ENCODE data around the gene SALL4. TPM values are rescaled to one million over a fixed set of nuclear protein-coding genes. Genes with fewer than 3 reads are reported as not detected.

SALL4 gene
- total and polyA plus RNA-seq, 4 donors = 0.16 to 3.6 (median 1.4) TPM

- Histone ChIP-seq H3K36me3 (ENCODE audit: control insufficient read depth in 4 of 4, insufficient read depth in 3 of 4, low read depth in 1 of 4, low read length in 3 of 4) (no peaks in the 10 kb centered on the region), H3K27me3 (ENCODE audit: control insufficient read depth in 4 of 4, insufficient read depth in 4 of 4, low read length in 3 of 4) (no peaks in the 10 kb centered on the region), H3K9ac (ENCODE audit: low read depth in 1 of 2, low read length in 2 of 2) (peak overlapping the region; percentile 43 to 68), H3K27ac (ENCODE audit: low read depth in 1 of 2, low read length in 2 of 2) (peak overlapping the region in 1 of 2 donors; percentile 54), H3K9me3 (ENCODE audit: control insufficient read depth in 4 of 4, low read length in 3 of 4) (no peaks in the 10 kb centered on the region), H3K4me1 (ENCODE audit: control insufficient read depth in 4 of 4, insufficient read depth in 4 of 4, low read length in 3 of 4) (peaks cover 0 to 24% (median 14%) of the 10 kb centered on the region in 4 donors), H3K4me3 (ENCODE audit: low read depth in 1 of 3, low read length in 3 of 3) (peak overlapping the region; percentile 67 to 76 (median 67))
- DNase-seq (ENCODE audit: low spot score) = peak; percentile 88
- WGBS = 2% methylated on average over 44 of the region's 44 CpGs
- TF ChIP-seq, protein P1, sequence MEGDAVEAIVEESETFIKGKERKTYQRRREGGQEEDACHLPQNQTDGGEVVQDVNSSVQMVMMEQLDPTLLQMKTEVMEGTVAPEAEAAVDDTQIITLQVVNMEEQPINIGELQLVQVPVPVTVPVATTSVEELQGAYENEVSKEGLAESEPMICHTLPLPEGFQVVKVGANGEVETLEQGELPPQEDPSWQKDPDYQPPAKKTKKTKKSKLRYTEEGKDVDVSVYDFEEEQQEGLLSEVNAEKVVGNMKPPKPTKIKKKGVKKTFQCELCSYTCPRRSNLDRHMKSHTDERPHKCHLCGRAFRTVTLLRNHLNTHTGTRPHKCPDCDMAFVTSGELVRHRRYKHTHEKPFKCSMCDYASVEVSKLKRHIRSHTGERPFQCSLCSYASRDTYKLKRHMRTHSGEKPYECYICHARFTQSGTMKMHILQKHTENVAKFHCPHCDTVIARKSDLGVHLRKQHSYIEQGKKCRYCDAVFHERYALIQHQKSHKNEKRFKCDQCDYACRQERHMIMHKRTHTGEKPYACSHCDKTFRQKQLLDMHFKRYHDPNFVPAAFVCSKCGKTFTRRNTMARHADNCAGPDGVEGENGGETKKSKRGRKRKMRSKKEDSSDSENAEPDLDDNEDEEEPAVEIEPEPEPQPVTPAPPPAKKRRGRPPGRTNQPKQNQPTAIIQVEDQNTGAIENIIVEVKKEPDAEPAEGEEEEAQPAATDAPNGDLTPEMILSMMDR (IDR thresholded peaks at IDR 0.05; ENCODE audit: low read depth, low read length, missing input control) = peak; percentile 67
- TF ChIP-seq FOXA2 (IDR thresholded peaks at IDR 0.05) (no peak), RAD21 (IDR thresholded peaks at IDR 0.05) (peak; percentile 65 to 81)
Measured at GRCh38 chr20:51800060-51800871, 2.1 kb downstream of the SALL4 start.

DNA sequence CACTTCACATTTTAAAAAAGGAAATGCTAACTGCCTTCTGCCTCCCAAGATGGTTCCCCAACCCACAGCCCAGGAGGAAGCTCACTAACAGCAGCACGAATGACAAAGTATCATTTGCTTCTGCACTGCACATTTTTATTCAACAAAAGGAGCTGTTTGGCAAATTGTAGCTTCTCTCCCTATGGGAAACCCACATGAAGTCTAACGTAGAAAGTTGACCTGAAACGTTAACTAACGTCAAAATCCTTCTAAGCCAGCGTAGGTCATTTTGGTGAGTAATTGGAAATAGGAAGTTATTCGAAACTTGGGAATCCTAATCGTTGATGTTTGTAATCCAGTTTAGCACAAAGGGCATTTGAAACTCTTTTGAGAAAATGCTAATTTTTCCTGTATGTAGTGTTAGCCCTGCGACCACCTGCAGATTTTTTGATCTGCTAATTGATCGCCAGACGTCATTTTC lies 2.9 kb downstream of the SALL4 start:
- no peak for TF ChIP-seq HNF4G (IDR thresholded peaks at IDR 0.05)
- TF ChIP-seq MAX (IDR thresholded peaks at IDR 0.05) = no peak
- TF ChIP-seq EGR1 (IDR thresholded peaks at IDR 0.05; ENCODE audit: low read depth in 2 of 2) = no peak
- TF ChIP-seq RAD21 (IDR thresholded peaks at IDR 0.05) = no peak
- no peak for TF ChIP-seq SP1 (IDR thresholded peaks at IDR 0.05)
- TF ChIP-seq, protein P1 (IDR thresholded peaks at IDR 0.05; ENCODE audit: low read depth, low read length, missing input control) = no peak
- TF ChIP-seq HNF4A (conservative IDR thresholded peaks at IDR 0.05) = no peak
- TF ChIP-seq, protein P2, sequence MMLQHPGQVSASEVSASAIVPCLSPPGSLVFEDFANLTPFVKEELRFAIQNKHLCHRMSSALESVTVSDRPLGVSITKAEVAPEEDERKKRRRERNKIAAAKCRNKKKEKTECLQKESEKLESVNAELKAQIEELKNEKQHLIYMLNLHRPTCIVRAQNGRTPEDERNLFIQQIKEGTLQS (IDR thresholded peaks at IDR 0.05) = no peak
- no peak for TF ChIP-seq GABPA (IDR thresholded peaks at IDR 0.05 in 1 of 2, conservative IDR thresholded peaks at IDR 0.05 in 1 of 2)
- no peak for TF ChIP-seq NR2F2 (IDR thresholded peaks at IDR 0.05)
- no peak for DNase-seq (ENCODE audit: low spot score)
- Histone ChIP-seq H3K27ac (ENCODE audit: low read depth in 1 of 2, low read length in 2 of 2) (no peak overlapping the region), H3K9me3 (ENCODE audit: control insufficient read depth in 4 of 4, low read length in 3 of 4) (no peaks in the 10 kb centered on the region), H3K27me3 (ENCODE audit: control insufficient read depth in 4 of 4, insufficient read depth in 4 of 4, low read length in 3 of 4) (no peaks in the 10 kb centered on the region), H3K9ac (ENCODE audit: low read depth in 1 of 2, low read length in 2 of 2) (no peak overlapping the region), H3K36me3 (ENCODE audit: control insufficient read depth in 4 of 4, insufficient read depth in 3 of 4, low read depth in 1 of 4, low read length in 3 of 4) (no peaks in the 10 kb centered on the region), H3K4me3 (ENCODE audit: low read depth in 1 of 3, low read length in 3 of 3) (no peak overlapping the region), H3K4me1 (ENCODE audit: control insufficient read depth in 4 of 4, insufficient read depth in 4 of 4, low read length in 3 of 4) (peaks cover 0 to 24% (median 14%) of the 10 kb centered on the region in 4 donors)
- WGBS = 53% methylated on average over 10 of the region's 10 CpGs
